ENCODE measurements around the gene TMEM156.

The TMEM156 gene

GRCh38 chr4:38921151-38921550, 111.1 kb downstream of the TMEM156 start:
- no peak for DNase-seq

DNA sequence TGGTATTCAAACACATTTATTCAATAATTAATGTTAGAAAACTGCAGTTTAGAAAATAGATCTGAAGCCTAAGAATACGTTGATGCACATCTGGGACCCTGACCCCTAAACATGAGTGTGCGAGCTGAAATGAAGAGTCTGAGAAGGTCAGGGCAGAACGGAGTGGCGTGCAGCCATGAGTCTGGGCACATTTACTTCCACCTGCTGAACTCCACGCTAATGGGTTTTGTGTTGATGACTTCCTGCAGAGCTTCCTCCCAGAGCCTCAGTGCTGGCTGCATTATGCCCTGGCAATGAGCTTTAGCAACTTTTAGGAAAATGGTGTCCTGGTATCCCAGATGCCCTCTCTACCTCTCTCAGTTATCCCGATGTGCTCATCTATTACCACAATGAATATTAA, 111.5 kb downstream of the TMEM156 start:
- no peak for DNase-seq

DNA sequence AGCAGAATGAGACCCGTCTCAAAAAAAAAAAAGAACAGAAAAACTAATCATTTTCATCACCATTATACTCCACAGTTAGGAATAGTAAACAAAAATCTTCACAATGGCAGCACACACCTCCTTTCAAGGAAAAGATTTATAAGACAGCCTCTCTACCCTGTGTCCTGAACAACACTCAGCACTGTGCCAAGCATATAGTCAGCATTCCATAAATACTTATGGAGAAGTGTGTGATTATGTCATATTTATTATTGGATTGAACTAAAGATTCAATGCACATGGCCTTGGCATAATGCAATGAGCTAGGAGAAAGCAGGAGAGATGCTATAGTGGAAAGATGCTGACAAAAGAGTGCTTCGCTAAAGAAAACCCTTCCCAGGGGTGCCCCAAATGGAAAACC, 112.0 kb downstream of the TMEM156 start:
- no peak for DNase-seq

GRCh38 chr4:38919494-38919893, 112.7 kb downstream of the TMEM156 start:
- DNase-seq = no peak

DNA sequence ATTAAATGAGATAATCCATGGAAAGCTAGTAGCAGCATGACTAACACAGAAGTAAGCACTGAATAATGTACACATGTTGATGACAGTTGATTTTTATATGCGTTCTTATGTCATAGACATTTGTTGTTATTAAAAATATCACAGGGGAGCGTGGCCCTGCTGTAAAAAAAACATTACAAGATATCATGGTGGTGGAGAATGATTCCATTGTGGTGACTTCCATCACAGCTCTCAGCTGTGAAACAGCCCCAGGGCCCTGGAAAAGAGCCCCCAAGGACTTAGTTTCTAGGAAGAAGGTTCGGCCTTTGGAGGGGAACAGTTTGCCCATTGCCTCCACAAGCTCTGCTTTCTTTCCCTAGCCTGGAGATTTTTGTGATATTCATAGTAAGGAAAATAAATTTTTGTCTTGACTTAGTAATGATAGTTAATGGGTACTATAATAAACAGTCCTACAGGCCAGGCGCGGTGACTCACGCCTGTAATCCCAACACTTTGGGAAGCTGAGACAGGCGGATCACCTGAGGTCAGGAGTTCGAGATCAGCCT, 114.7 kb downstream of the TMEM156 start:
- no peak for DNase-seq

Data from NCI-H82 (cell line).